ENCODE data around the gene HDX.

DNA sequence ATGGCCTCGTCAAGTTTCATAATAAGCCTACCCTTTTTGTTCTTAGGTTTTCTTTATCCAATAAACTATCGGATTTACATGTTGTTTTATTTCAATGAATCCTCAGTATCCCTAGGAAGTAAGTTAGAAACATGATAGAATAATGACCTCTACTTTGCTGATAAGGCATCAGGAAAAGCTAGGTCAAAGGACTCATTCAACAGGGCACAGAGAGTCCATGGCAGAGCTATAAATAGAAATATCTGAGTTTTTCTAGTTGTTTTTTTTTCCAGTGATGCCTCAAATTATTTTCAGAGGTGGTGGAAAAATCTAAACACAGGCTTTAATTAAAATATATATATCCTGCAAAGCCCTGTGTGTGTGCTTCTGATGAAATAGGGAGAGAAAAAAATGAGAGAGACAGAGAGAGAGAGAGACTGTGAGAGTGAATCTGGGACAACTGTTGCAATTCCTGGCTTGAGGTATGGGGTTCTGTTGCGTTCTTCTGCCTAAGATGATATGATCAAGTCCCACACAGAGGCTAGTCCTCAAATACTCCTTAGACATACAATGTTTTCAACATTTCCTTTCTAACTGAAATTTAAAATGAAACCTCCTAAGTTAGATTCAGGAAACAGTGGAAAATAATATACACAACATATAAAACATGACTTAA, 139.9 kb downstream of the HDX start:
- no peak for TF ChIP-seq KLF9 (CRISPR knock-in tag; IDR thresholded peaks at IDR 0.05; ENCODE audit: low read depth)
- no peak for TF ChIP-seq YY1 (IDR thresholded peaks at IDR 0.05; ENCODE audit: insufficient read depth, insufficient replicate concordance, low read depth, low read length)
- TF ChIP-seq, protein P1, sequence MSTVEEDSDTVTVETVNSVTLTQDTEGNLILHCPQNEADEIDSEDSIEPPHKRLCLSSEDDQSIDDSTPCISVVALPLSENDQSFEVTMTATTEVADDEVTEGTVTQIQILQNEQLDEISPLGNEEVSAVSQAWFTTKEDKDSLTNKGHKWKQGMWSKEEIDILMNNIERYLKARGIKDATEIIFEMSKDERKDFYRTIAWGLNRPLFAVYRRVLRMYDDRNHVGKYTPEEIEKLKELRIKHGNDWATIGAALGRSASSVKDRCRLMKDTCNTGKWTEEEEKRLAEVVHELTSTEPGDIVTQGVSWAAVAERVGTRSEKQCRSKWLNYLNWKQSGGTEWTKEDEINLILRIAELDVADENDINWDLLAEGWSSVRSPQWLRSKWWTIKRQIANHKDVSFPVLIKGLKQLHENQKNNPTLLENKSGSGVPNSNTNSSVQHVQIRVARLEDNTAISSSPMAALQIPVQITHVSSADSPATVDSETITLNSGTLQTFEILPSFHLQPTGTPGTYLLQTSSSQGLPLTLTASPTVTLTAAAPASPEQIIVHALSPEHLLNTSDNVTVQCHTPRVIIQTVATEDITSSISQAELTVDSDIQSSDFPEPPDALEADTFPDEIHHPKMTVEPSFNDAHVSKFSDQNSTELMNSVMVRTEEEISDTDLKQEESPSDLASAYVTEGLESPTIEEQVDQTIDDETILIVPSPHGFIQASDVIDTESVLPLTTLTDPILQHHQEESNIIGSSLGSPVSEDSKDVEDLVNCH (CRISPR knock-in tag; IDR thresholded peaks at IDR 0.05) = no peak
- no peak for TF ChIP-seq POLR2AphosphoS5 (IDR thresholded peaks at IDR 0.05; ENCODE audit: low read depth, low read length)
- TF ChIP-seq FOXJ3 (CRISPR knock-in tag; IDR thresholded peaks at IDR 0.05; ENCODE audit: borderline replicate concordance) = no peak
- TF ChIP-seq NCOA2 (CRISPR knock-in tag; IDR thresholded peaks at IDR 0.05) = no peak
- TF ChIP-seq SP140L (CRISPR knock-in tag; IDR thresholded peaks at IDR 0.05; ENCODE audit: borderline replicate concordance) = no peak
- no peak for TF ChIP-seq ZNF367 (CRISPR knock-in tag; IDR thresholded peaks at IDR 0.05; ENCODE audit: borderline replicate concordance)
- TF ChIP-seq TCF7L2 (IDR thresholded peaks at IDR 0.05; ENCODE audit: low read depth, low read length) = no peak
- no peak for TF ChIP-seq ZNF564 (CRISPR knock-in tag; IDR thresholded peaks at IDR 0.05)
- TF ChIP-seq, protein P2, sequence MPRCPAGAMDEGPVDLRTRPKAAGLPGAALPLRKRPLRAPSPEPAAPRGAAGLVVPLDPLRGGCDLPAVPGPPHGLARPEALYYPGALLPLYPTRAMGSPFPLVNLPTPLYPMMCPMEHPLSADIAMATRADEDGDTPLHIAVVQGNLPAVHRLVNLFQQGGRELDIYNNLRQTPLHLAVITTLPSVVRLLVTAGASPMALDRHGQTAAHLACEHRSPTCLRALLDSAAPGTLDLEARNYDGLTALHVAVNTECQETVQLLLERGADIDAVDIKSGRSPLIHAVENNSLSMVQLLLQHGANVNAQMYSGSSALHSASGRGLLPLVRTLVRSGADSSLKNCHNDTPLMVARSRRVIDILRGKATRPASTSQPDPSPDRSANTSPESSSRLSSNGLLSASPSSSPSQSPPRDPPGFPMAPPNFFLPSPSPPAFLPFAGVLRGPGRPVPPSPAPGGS (CRISPR knock-in tag; IDR thresholded peaks at IDR 0.05) = no peak
- no peak for TF ChIP-seq HNRNPL (IDR thresholded peaks at IDR 0.05; ENCODE audit: low read depth, low read length)
